ENCODE measurements around the gene REL.

REL gene

DNA sequence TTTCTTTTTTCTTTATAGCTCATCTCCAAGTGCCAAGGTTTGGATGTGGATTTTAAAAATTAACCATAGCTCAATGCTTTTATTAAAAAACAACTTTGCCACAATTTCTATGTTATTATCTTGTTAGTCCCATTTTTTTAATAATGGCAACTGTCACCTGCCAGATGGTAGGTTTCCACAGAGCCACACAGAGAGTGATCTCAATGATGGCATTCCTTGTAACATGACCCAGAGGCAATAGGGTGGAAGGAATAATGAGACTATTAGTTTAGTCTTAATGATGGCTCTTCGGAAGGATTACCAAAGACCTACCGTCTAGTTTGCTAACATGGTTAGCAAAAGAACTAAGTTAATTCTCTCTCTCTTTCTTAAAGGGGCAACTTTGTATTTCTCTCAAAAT is 64.0 kb downstream of the REL start:
- Histone ChIP-seq H3K4me1 (ENCODE audit: insufficient read depth, poor library complexity, severe bottlenecking) (peaks cover 23% of the 10 kb centered on the region), H3K4me3 (ENCODE audit: severe bottlenecking) (no peak overlapping the region), H3K9me3 (ENCODE audit: severe bottlenecking) (no peaks in the 10 kb centered on the region), H3K36me3 (ENCODE audit: low read depth) (peaks cover 4% of the 10 kb centered on the region; the same call in 1 of the 2 replicates), H3K27ac (ENCODE audit: poor library complexity, severe bottlenecking) (no peak overlapping the region), H3K27me3 (ENCODE audit: insufficient read depth, poor library complexity, severe bottlenecking) (no peaks in the 10 kb centered on the region)
- TF ChIP-seq, protein P1, sequence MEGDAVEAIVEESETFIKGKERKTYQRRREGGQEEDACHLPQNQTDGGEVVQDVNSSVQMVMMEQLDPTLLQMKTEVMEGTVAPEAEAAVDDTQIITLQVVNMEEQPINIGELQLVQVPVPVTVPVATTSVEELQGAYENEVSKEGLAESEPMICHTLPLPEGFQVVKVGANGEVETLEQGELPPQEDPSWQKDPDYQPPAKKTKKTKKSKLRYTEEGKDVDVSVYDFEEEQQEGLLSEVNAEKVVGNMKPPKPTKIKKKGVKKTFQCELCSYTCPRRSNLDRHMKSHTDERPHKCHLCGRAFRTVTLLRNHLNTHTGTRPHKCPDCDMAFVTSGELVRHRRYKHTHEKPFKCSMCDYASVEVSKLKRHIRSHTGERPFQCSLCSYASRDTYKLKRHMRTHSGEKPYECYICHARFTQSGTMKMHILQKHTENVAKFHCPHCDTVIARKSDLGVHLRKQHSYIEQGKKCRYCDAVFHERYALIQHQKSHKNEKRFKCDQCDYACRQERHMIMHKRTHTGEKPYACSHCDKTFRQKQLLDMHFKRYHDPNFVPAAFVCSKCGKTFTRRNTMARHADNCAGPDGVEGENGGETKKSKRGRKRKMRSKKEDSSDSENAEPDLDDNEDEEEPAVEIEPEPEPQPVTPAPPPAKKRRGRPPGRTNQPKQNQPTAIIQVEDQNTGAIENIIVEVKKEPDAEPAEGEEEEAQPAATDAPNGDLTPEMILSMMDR (IDR thresholded peaks at IDR 0.05; ENCODE audit: poor library complexity, severe bottlenecking), result no peak
- no peak for ATAC-seq (ENCODE audit: low read depth)
- DNase-seq (ENCODE audit: low spot score), result no peak

DNA sequence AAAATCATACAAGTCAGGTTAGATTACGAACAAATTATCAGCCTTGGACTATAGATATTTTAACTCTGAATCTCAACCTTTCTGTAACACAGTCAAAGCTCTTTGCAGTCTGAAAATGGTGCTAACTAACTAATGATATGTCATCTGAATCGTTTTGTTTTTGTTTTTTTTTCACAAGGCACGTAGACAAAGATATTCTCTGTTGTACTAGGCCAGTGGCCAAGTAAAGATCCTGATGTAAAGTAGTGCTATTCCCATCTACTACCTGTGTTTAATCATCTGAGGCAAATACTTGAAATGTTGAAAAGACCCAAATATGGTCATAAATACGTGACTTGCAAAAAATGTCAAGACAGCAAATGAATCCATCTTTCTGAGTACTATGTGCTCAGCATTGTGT is 65.7 kb downstream of the REL start:
- H3K4me1 ChIP-seq (ENCODE audit: insufficient read depth, poor library complexity, severe bottlenecking), result peaks cover 23% of the 10 kb centered on the region
- H3K9me3 ChIP-seq (ENCODE audit: severe bottlenecking), result no peaks in the 10 kb centered on the region
- DNase-seq (ENCODE audit: low spot score), result no peak
- peak; percentile 24; the same call in 2 of the 3 replicates for ATAC-seq (ENCODE audit: low read depth)
- TF ChIP-seq, protein P1 (IDR thresholded peaks at IDR 0.05; ENCODE audit: poor library complexity, severe bottlenecking), result no peak
- no peak overlapping the region for H3K4me3 ChIP-seq (ENCODE audit: severe bottlenecking)
- H3K27ac ChIP-seq (ENCODE audit: poor library complexity, severe bottlenecking), result peak overlapping the region; percentile 89
- H3K27me3 ChIP-seq (ENCODE audit: insufficient read depth, poor library complexity, severe bottlenecking), result no peaks in the 10 kb centered on the region
- no peaks in the 10 kb centered on the region; the same call in 1 of the 2 replicates for H3K36me3 ChIP-seq (ENCODE audit: low read depth)

DNA sequence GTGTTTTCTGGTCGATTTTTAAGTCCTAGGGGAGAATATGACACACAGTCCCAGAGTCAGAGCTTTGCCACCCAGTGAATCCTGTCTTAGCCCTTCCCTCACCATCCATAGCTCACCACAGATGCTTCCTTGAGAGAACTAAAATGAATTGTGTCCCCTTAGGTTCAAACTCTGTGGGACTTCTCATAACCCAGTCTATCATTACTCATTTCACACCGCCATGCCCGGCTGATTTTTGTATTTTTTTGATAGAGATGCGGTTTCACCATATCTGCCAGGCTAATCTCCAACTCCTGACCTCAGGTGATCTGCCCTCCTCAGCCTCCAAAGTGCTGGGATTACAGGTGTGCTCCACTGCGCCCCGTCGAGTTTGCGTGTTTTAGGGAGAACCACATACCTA is 66.8 kb downstream of the REL start:
- no peak for DNase-seq (ENCODE audit: low spot score)
- no peak for ATAC-seq (ENCODE audit: low read depth)
- TF ChIP-seq, protein P1 (IDR thresholded peaks at IDR 0.05; ENCODE audit: poor library complexity, severe bottlenecking), result no peak

DNA sequence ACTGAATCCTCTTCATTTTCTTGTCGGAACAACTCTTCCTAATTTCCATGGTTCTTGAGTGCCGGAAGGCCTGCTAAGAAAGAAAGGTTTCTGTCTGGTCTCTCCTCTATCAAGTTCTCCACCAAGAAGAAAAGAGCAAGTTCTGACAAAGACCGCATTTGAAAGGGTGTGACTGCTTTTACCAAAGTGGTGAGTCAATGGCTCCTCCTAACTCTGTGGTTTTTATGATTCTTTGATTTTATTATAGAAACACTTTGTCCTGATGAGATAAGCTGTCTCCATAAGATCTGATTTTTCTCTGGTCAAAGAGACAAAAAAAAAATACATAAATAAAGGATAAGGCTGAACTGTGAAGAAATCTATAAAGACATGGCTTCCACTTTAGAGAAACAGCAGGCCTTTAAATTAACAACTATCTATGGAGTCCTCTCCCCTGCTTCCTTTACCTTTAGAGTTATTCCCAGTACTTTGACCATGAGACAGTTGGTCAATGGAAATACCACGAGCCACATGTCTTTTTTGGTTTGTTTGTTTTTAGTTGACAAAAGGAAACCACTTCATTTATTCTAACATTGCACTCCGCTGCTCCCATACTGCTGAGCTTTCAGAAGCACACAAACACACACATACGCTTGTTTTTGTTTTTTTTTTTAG is 67.7 kb downstream of the REL start:
- TF ChIP-seq, protein P1 (IDR thresholded peaks at IDR 0.05; ENCODE audit: poor library complexity, severe bottlenecking), result no peak
- DNase-seq (ENCODE audit: low spot score) (no peak), ATAC-seq (ENCODE audit: low read depth) (peak; percentile 97)
- H3K4me3 ChIP-seq (ENCODE audit: severe bottlenecking), result no peak overlapping the region
- H3K4me1 ChIP-seq (ENCODE audit: insufficient read depth, poor library complexity, severe bottlenecking), result peaks cover 23% of the 10 kb centered on the region
- peak overlapping the region; percentile 89 for H3K27ac ChIP-seq (ENCODE audit: poor library complexity, severe bottlenecking)
- H3K9me3 ChIP-seq (ENCODE audit: severe bottlenecking), result no peaks in the 10 kb centered on the region
- no peaks in the 10 kb centered on the region for H3K36me3 ChIP-seq (ENCODE audit: low read depth)
- no peaks in the 10 kb centered on the region for H3K27me3 ChIP-seq (ENCODE audit: insufficient read depth, poor library complexity, severe bottlenecking)

More for the DNA sequence above, 66.8 kb downstream of the REL start:
- Histone ChIP-seq H3K27ac (ENCODE audit: poor library complexity, severe bottlenecking) (peak overlapping the region; percentile 89), H3K9me3 (ENCODE audit: severe bottlenecking) (no peaks in the 10 kb centered on the region), H3K36me3 (ENCODE audit: low read depth) (no peaks in the 10 kb centered on the region), H3K27me3 (ENCODE audit: insufficient read depth, poor library complexity, severe bottlenecking) (no peaks in the 10 kb centered on the region), H3K4me1 (ENCODE audit: insufficient read depth, poor library complexity, severe bottlenecking) (peaks cover 23% of the 10 kb centered on the region), H3K4me3 (ENCODE audit: severe bottlenecking) (no peak overlapping the region)

DNA sequence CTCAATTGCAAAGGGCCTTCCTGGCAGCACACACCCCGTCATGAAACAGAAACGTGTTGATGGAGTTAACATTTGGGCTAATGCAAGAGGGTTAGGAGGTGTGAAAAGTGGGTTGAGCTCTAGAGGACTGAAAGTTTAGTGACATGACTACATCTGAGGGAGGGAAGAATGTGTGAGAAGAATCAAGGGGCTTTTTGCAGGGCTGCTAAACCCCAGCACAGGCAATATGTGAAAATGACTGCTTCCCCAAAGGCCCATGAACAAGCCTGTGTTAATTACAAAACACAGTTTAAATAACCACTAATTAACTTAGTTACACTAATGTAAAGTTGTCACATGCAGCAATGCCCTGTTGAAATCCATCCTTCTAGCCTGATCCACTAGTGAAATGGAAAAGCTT is 72.8 kb downstream of the REL start:
- Histone ChIP-seq H3K4me3 (ENCODE audit: severe bottlenecking) (no peak overlapping the region), H3K4me1 (ENCODE audit: insufficient read depth, poor library complexity, severe bottlenecking) (peaks cover 24% of the 10 kb centered on the region), H3K27me3 (ENCODE audit: insufficient read depth, poor library complexity, severe bottlenecking) (no peaks in the 10 kb centered on the region), H3K36me3 (ENCODE audit: low read depth) (no peaks in the 10 kb centered on the region), H3K27ac (ENCODE audit: poor library complexity, severe bottlenecking) (no peak overlapping the region), H3K9me3 (ENCODE audit: severe bottlenecking) (no peaks in the 10 kb centered on the region)
- ATAC-seq (ENCODE audit: low read depth) (no peak), DNase-seq (ENCODE audit: low spot score) (no peak)
- TF ChIP-seq, protein P1 (IDR thresholded peaks at IDR 0.05; ENCODE audit: poor library complexity, severe bottlenecking), result no peak

All from RWPE2 (cell line).